ENCODE data around the gene ZNF668. TPM values are rescaled to one million over a fixed set of nuclear protein-coding genes. Genes with fewer than 3 reads are reported as not detected.

The ZNF668 gene
- total and polyA plus RNA-seq, 2 of the 13 experiments (the other 11 are each of a cell fraction or from before 2014, with no cell fraction given), result 3.8 to 9.8 TPM

- TF ChIP-seq ZNF496 (CRISPR knock-in tag; IDR thresholded peaks at IDR 0.05; ENCODE audit: insufficient replicate concordance) (no peak), ZZZ3 (CRISPR knock-in tag; IDR thresholded peaks at IDR 0.05; ENCODE audit: borderline replicate concordance) (no peak), THAP7 (CRISPR knock-in tag; IDR thresholded peaks at IDR 0.05) (no peak), ATF6 (CRISPR knock-in tag; conservative IDR thresholded peaks at IDR 0.05) (0 out of 2 replicates have a peak, but pooled peaks have one; percentile 8), JDP2 (CRISPR knock-in tag; IDR thresholded peaks at IDR 0.05; ENCODE audit: borderline replicate concordance) (no peak), ETV5 (CRISPR knock-in tag; IDR thresholded peaks at IDR 0.05; ENCODE audit: borderline replicate concordance) (no peak), ZNF737 (CRISPR knock-in tag; IDR thresholded peaks at IDR 0.05; ENCODE audit: borderline replicate concordance) (no peak), TBX3 (IDR thresholded peaks at IDR 0.05; ENCODE audit: borderline replicate concordance) (no peak), ZNF770 (CRISPR knock-in tag; IDR thresholded peaks at IDR 0.05) (peak; percentile 78), ARID3A (IDR thresholded peaks at IDR 0.05; ENCODE audit: low read depth, low read length) (no peak), HNRNPH1 (optimal IDR thresholded peaks at IDR 0.05; ENCODE audit: low read depth, low read length) (no peak), ATF7 (IDR thresholded peaks at IDR 0.05) (no peak), ATF7 (CRISPR knock-in tag; IDR thresholded peaks at IDR 0.05) (no peak), ZNF124 (CRISPR knock-in tag; IDR thresholded peaks at IDR 0.05) (peak; percentile 12; the same call in 1 of the 2 replicates), AGO1 (IDR thresholded peaks at IDR 0.05; ENCODE audit: low read depth, low read length, poor library complexity, severe bottlenecking) (no peak), ZNF274 (CRISPR knock-in tag; IDR thresholded peaks at IDR 0.05) (no peak), ZNF556 (CRISPR knock-in tag; IDR thresholded peaks at IDR 0.05; ENCODE audit: borderline replicate concordance) (0 out of 2 replicates have a peak, but pooled peaks have one; percentile 8), SALL2 (CRISPR knock-in tag; IDR thresholded peaks at IDR 0.05) (0 out of 2 replicates have a peak, but pooled peaks have one; percentile 10)
Measured at GRCh38 chr16:31025339-31025738, 48.7 kb downstream of the ZNF668 start (continued).

Data from HepG2 (cell line).